HG03064 (cell line): ENCODE results near the gene PROX2.

Source experiments
- ATAC-seq: cut with Tn5 transposase; IDR thresholded peaks from one replicate; pipeline ENCODE4 v1.9.1; 2021; ENCODE audit warnings: low read depth; ENCODE audit not compliant: unreplicated experiment

Gene PROX2

GRCh38 chr14:74875941-74876913 lies at the start of gene PROX2:
PROX2 (minus strand) TSS chr14:74876145; CDS start chr14:74863834, 12,311 bp downstream.
- no peak for ATAC-seq

GRCh38 chr14:74924061-74924460 lies 48.1 kb upstream of the PROX2 start:
- ATAC-seq, result no peak

GRCh38 chr14:74922752-74923401 lies 46.9 kb upstream of the PROX2 start, which contains the start of gene RPS6KL1:
RPS6KL1 (minus strand) TSS chr14:74923260; CDS start chr14:74921541, 1,719 bp downstream.
- ATAC-seq, result peak; percentile 90

GRCh38 chr14:74921987-74922751 lies 46.2 kb upstream of the PROX2 start:
- ATAC-seq, result no peak

GRCh38 chr14:74921053-74921620 lies 45.2 kb upstream of the PROX2 start:
- no peak for ATAC-seq

GRCh38 chr14:74920281-74920680 lies 44.3 kb upstream of the PROX2 start:
- no peak for ATAC-seq

- ATAC-seq, result no peak
Observed at GRCh38 chr14:74919421-74920165, 43.6 kb upstream of the PROX2 start.

GRCh38 chr14:74918380-74918779 lies 42.4 kb upstream of the PROX2 start:
- no peak for ATAC-seq

- ATAC-seq, result no peak
Observed at GRCh38 chr14:74917646-74918081, 41.7 kb upstream of the PROX2 start.

- no peak for ATAC-seq
Observed at GRCh38 chr14:74917178-74917543, 41.2 kb upstream of the PROX2 start.

- no peak for ATAC-seq
Observed at GRCh38 chr14:74915826-74916225, 39.9 kb upstream of the PROX2 start.

- ATAC-seq, result no peak
Observed at GRCh38 chr14:74915426-74915825, 39.5 kb upstream of the PROX2 start.

GRCh38 chr14:74913986-74914573 lies 38.1 kb upstream of the PROX2 start:
- no peak for ATAC-seq

- no peak for ATAC-seq
Observed at GRCh38 chr14:74913393-74913910, 37.5 kb upstream of the PROX2 start.

GRCh38 chr14:74912801-74913200 lies 36.9 kb upstream of the PROX2 start:
- no peak for ATAC-seq

GRCh38 chr14:74912111-74912510 lies 36.2 kb upstream of the PROX2 start:
- no peak for ATAC-seq

- no peak for ATAC-seq
Observed at GRCh38 chr14:74911704-74912103, 35.8 kb upstream of the PROX2 start.

GRCh38 chr14:74911221-74911620 lies 35.3 kb upstream of the PROX2 start:
- ATAC-seq, result no peak

GRCh38 chr14:74910556-74910955 lies 34.6 kb upstream of the PROX2 start:
- no peak for ATAC-seq
